ENCODE data around the gene ABCC10. TPM values are rescaled to one million over a fixed set of nuclear protein-coding genes. Genes with fewer than 3 reads are reported as not detected.
"Not testable (repeated sequence)": the region's sequence is repeated elsewhere in the genome, so short reads cannot be mapped to it uniquely, and the experiment has no call there.

ABCC10 gene, protein sequence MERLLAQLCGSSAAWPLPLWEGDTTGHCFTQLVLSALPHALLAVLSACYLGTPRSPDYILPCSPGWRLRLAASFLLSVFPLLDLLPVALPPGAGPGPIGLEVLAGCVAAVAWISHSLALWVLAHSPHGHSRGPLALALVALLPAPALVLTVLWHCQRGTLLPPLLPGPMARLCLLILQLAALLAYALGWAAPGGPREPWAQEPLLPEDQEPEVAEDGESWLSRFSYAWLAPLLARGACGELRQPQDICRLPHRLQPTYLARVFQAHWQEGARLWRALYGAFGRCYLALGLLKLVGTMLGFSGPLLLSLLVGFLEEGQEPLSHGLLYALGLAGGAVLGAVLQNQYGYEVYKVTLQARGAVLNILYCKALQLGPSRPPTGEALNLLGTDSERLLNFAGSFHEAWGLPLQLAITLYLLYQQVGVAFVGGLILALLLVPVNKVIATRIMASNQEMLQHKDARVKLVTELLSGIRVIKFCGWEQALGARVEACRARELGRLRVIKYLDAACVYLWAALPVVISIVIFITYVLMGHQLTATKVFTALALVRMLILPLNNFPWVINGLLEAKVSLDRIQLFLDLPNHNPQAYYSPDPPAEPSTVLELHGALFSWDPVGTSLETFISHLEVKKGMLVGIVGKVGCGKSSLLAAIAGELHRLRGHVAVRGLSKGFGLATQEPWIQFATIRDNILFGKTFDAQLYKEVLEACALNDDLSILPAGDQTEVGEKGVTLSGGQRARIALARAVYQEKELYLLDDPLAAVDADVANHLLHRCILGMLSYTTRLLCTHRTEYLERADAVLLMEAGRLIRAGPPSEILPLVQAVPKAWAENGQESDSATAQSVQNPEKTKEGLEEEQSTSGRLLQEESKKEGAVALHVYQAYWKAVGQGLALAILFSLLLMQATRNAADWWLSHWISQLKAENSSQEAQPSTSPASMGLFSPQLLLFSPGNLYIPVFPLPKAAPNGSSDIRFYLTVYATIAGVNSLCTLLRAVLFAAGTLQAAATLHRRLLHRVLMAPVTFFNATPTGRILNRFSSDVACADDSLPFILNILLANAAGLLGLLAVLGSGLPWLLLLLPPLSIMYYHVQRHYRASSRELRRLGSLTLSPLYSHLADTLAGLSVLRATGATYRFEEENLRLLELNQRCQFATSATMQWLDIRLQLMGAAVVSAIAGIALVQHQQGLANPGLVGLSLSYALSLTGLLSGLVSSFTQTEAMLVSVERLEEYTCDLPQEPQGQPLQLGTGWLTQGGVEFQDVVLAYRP (N-terminal part only)
- 18.6 and 18.8 TPM in 2 replicates for total RNA-seq (2014; rRNA removed; shearing (Covaris generic))

- DNase-seq (ENCODE audit: low spot score), result peak; percentile 94
These were observed at the start of gene ABCC10 for GRCh38 chr6:43427406-43428111. Gene ABCC10, plus strand, starts transcription at chr6:43427541. Its CDS starts 438 bp downstream, at chr6:43427979.

DNA sequence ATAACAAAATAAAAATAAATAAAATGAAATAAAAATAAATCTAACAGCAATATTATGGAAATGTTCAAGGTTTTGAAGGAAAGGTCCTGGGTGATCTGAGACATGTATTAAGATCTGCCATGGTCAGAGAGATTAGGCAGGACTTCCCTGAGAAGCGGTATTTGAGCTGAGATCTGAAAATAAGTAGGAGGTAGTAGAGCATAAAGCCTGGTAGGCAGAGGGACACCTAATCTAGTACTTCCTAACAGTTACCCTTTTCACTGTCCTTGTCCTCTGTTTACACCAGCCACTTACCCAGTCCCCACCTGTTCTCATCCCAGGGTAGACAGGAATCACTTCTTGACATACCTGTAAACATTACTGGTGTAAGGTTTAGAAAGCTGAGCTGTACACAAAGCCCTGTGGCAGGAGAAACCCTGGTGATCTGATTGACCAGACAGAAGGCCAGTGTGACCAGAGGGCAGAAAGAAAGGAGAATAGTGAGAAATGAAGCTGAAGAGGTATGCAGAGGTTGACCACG lies 49.6 kb upstream of the ABCC10 start:
- no peak for DNase-seq (ENCODE audit: low spot score)

- DNase-seq (ENCODE audit: low spot score), result no peak
These were observed 48.7 kb upstream of the ABCC10 start for GRCh38 chr6:43378631-43379030.

GRCh38 chr6:43380858-43381257 lies 46.5 kb upstream of the ABCC10 start:
- not testable (repeated sequence) for DNase-seq (ENCODE audit: low spot score)

GRCh38 chr6:43383021-43383667 lies 44.2 kb upstream of the ABCC10 start:
- DNase-seq (ENCODE audit: low spot score), result no peak

DNA sequence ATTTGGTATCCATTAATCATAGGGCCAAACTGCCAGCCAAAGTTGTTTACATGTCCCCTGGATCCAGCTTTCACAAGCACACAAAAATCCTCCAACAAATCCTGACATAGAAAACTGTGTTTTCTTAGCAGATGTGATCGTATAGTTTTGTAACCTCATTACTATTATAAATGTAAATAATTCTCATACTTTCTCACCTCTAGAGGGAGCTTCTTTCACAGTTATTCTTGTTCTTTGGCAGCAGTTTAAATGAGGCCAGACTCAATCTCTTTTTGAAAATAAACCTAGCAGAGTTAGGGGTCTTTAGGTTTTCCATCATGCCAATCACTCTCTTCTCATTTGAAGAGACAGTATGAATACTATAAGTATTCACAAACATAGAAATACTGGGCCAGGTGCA lies 40.8 kb upstream of the ABCC10 start:
- DNase-seq (ENCODE audit: low spot score), result no peak

- no peak for DNase-seq (ENCODE audit: low spot score)
These were observed 37.5 kb upstream of the ABCC10 start for GRCh38 chr6:43389730-43390295.

- DNase-seq (ENCODE audit: low spot score), result not testable (repeated sequence)
These were observed 36.4 kb upstream of the ABCC10 start for GRCh38 chr6:43390753-43391439.

GRCh38 chr6:43391440-43392031 lies 35.8 kb upstream of the ABCC10 start:
- DNase-seq (ENCODE audit: low spot score), result no peak

DNA sequence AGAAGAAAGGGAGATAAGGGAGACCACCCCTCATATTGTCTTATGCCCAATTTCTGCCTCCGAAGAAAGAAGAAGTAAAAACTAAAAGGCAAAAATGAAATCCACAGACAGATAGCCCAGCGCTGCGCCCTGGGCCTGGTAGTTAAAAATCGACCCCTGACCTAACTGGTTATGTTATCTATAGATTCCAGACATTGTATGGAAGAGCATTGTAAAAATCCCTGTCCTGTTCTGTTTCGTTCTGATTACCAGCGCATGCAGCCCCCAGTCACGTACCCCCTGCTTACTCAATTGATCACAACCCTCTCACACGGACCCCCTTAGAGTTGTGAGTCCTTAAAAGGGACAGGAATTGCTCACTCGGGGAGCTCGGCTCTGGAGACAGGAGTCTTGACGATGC lies 34.2 kb upstream of the ABCC10 start:
- DNase-seq (ENCODE audit: low spot score), result not testable (repeated sequence)

DNA sequence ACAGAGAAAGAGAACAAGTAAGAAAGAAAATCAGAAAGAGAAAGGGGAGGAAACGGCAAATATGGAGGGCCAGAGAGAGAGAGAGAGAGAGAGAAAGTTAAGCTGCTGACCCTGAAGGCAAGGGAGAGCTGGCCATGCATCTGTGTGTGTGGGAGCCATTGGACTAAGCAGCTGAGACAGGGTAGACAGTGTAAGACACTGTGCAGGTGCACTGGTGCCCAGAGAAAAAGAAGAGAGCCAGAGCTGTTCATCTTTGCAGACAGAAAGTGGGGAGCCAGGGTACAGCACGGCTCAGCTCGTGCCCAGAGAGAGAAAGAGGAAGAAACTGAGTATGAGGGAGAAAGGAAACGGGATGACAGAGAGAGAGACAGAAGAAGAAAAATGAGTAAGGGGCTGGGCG lies 33.7 kb upstream of the ABCC10 start:
- DNase-seq (ENCODE audit: low spot score), result no peak

DNA sequence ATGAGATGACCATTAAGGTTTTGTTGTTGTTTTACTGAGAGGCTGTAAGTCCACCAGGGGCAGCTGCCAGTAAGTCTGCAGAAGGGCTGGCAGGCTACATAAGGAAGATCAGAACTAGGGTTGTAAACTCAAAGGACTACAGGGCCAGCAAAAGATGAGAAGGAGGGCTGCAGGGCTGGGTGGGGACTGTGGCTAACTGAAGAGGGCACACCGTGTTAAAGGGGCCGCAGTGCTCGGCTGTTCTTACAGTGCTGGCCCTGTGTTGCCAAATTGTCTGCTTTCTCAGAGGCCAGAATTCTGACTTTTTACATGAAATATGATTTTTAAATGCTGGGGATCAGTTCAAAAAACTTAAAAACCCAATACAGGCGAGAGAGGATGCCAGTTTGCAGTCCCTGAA lies 32.4 kb upstream of the ABCC10 start:
- DNase-seq (ENCODE audit: low spot score), result no peak

DNA sequence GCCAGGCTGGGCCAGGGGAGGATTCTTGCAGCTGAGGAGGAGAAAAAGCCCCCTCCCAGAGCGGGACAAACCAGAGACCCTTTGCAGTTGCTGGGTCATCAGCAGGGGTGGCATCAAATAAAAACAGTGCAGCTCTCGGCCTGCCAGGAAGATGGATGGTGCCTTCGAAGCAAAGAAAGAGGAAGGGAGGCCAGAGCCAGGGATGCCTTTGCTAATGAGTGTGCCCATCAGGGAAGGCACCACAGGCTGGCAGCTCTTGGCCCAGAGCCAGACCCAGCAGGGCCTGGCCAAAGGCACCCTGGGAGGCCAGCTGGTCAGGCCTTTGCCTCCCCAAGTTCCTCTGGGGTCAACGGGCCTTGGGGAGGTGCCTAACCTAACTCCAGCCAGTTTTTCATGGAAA lies 31.6 kb upstream of the ABCC10 start:
- DNase-seq (ENCODE audit: low spot score), result no peak

DNA sequence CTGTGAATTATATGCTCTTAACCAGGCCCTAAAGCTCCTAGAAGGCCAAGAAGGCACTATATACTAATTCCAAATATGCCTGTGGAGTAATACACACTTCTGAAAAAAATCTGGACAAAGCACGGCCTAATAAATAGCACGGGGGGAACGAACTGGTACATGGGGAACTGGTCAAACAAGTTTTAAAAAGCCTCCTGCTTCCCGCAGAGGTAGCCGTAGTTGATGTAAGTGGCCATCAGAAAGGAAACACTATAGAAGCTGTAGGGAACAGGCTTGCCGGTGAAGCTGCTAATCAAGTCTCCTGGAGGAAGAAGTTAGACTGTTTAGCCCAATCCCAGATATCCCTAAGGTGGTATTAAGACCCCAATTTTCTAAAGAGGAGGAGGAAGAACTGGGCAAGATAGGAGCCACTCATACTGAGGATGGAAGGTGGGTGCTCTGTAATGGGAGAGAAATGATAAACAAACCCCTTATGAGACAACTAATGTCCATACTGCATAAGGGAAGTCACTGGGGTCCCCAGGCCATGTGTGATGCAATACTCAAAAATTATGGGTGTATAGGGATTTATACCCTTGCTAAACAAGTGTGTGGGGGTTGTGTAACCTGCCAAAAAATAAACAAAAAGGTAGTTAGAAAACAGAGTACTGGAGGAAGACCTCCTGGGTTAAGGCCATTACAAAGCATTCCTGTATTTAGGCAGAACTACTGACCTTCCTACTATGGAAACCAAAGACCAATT lies 30.8 kb upstream of the ABCC10 start:
- DNase-seq (ENCODE audit: low spot score), result peak; percentile 80

DNA sequence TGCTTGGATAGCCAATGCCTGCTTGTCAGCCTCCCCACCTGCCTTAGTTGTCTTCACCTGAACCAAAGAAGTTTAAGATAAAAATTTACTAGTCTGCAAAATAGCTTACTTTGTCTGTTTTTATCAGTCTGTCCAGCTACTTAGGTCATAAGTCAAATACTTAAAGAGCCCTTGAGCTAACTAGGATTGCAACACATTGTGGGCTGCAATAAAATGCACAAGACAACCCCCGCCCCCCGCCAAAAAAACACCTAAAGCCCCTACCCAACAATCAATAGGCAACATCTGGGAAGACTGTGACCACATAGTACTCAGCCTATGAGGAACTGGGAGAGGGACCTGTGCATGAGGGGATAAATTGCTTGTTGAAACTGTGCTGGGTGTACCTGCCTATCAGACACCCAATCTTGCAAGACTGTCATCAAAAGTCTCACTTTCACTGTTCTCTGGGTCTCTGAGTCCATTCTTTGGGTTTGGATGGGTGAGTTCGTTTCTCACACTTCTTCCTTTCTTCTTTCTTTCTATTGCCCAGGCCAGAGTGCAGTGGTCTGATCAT lies 27.3 kb upstream of the ABCC10 start:
- DNase-seq (ENCODE audit: low spot score), result no peak

DNA sequence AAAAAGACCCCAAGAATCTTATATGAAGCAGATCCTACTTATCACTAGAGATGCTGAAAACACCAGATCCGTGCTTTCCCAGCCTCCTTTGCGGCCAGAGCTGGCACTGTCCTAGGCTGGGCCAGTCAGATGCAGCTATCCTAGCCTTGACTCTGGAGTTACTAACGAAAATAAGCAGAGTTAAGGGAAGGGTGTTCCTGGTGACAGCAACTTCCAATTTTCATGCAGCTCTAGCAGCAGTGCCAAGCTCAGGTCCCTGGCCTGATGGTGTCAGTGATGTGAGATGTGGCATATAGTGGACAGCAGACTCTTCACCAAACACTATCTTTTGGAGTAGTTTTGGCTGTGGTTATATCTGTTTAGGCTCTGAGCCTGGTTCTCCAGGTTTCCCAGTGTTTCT lies 25.6 kb upstream of the ABCC10 start:
- DNase-seq (ENCODE audit: low spot score), result no peak

DNA sequence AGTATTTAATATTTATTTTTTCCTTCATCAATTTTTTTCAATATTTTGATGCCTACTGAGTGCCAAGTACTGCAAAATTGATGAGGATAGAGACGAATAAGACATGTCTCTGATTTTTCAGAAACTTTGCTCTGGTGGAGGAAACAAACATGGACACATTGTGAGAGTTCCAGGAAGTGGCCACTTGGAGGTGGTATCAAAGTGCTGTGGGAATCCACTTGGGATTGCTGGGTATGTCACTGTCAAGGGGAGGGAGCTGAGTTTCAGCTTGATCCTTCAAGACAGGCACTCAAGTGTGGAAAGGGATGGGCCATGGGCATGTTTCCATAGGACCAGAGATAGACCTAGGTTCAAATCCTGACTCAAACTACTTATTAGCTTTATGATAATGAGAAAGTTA lies 24.5 kb upstream of the ABCC10 start:
- DNase-seq (ENCODE audit: low spot score), result peak; percentile 38

DNA sequence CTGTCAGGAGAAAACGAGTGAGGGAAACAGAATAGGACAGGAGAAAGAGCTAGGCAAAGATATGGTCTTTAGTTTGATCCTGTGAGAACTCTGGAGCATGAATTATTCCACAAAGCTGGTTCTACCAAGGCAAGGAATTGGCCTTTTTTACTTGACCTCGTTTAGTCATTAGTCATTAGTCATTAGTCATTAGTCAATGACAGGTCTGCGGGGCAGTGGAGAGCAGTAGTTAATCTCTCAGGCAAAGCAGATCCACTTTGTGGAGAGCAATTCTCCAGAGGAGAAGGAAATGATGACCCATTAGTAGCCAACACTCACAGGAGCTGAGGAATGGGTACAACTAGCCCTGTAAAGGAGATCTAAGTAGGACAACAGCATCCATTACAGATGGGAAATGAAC lies 22.0 kb upstream of the ABCC10 start:
- no peak for DNase-seq (ENCODE audit: low spot score)
